ENCODE measurements around the gene ACAD10. TPM values are rescaled to one million over a fixed set of nuclear protein-coding genes. Genes with fewer than 3 reads are reported as not detected.
"Not testable (repeated sequence)": the region's sequence is repeated elsewhere in the genome, so short reads cannot be mapped to it uniquely, and the experiment has no call there.

The ACAD10 gene
- total RNA-seq, 1 donor from 2014 or later, result 30.8 TPM

- intact Hi-C loops (cut with DNase I), result no loop called here
- no peak for DNase-seq (ENCODE audit: low spot score)
Measured at GRCh38 chr12:111685322-111685810, 487 bp upstream of the ACAD10 start.

GRCh38 chr12:111686574-111687105 lies 787 bp downstream of the ACAD10 start:
- intact Hi-C loops (cut with DNase I), result loop anchor here (2.0 kb wide), 1 partner anchor 88 kb away; the partner anchor contains the start of gene ATXN2
- no peak for DNase-seq (ENCODE audit: low spot score)

GRCh38 chr12:111687255-111687654 lies 1.4 kb downstream of the ACAD10 start:
- intact Hi-C loops (cut with DNase I), result loop anchor here (2.0 kb wide), 1 partner anchor 88 kb away; the partner anchor contains the start of gene ATXN2
- no peak for DNase-seq (ENCODE audit: low spot score)

GRCh38 chr12:111687952-111688351 lies 2.1 kb downstream of the ACAD10 start:
- no peak for DNase-seq (ENCODE audit: low spot score)
- intact Hi-C loops (cut with DNase I), result loop anchor here (2.0 kb wide), 1 partner anchor 89 kb away; the partner anchor contains the start of gene ATXN2

GRCh38 chr12:111691262-111691661 lies 5.4 kb downstream of the ACAD10 start:
- intact Hi-C loops (cut with DNase I), result no loop called here
- DNase-seq (ENCODE audit: low spot score), result no peak

DNA sequence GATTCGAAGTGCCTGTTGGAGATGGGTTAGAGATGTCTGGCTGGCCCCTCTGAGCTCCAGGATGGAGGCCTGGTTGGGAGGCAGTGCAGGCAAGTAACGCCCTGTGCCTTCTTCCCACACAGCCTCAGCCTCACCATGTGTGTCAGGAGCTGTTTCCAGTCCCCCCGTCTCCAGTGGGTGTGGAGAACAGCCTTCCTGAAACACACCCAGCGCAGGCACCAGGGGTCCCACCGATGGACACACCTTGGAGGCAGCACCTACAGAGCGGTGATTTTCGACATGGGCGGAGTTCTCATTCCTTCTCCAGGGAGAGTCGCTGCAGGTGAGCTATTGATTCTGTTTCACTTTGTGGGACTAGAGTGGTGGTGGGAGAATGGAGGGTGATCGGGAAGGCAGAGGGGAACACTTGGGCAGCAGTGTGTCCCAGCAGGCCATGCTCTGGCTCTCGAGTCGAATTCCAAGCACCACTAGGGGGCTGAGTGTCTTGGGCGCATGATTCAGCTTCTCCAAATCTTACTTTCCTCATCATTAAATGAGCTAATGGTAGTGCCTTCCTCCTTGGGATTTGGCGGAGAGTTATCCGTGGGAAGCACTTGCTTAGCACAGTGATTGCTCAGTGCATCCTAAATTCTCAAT lies 6.8 kb downstream of the ACAD10 start:
- intact Hi-C loops (cut with DNase I), result no loop called here
- no peak for DNase-seq (ENCODE audit: low spot score)

DNA sequence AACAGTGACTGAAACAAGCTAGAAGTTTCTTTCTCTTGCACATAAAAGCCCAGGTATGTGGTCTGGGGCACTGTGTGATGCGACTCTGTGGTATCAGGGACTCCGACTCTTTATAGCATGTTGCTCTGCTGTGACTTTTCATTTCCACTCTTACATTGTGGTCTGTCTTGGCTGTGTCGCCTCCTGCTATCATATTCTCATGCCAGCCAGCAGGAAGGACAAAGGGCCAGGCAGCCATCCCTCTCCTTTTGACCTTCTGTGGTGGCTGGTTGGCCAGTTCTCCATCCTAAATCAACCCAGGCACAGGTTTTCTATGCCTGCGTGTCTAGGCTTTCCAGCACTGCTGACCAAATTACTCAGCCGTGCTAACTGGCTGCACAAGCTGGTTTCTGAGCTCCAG lies 8.0 kb downstream of the ACAD10 start:
- intact Hi-C loops (cut with DNase I), result no loop called here
- no peak for DNase-seq (ENCODE audit: low spot score)

DNA sequence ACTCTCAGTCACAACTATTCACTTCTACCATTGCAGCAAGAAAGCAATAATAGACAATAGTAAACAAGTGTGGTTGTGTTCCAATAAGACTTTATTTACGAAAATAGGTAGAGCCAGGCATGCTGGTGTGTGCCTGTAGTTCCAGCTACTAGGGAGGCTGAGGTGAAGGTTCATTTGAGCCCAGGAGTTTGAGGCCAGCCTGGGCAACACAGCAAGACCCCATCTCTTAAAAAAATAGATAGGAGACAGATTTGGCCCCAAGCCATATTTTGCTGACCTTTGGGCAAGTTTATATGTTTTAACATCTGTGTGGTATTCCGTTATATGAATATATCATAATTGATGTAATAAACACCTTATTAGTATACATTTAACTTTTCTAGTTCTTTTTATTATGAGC lies 14.1 kb downstream of the ACAD10 start:
- intact Hi-C loops (cut with DNase I), result no loop called here
- DNase-seq (ENCODE audit: low spot score), result no peak

DNA sequence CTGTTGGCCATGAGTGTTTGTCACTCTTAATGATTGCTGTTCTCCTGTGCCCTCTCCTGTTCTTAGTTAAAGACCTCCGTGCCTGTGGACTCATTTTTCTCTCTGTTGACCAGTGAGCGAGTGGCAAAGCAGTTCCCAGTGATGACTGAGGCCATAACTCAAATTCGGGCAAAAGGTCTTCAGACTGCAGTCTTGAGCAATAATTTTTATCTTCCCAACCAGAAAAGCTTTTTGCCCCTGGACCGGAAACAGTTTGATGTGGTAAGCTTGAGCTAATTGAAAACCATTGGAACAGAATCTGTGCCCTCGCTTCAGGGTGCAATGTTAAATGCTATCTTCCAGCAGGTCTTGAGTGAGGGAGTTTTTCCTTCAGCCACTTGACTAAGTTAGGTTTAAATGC lies 19.8 kb downstream of the ACAD10 start:
- no peak for DNase-seq (ENCODE audit: low spot score)
- intact Hi-C loops (cut with DNase I), result no loop called here

DNA sequence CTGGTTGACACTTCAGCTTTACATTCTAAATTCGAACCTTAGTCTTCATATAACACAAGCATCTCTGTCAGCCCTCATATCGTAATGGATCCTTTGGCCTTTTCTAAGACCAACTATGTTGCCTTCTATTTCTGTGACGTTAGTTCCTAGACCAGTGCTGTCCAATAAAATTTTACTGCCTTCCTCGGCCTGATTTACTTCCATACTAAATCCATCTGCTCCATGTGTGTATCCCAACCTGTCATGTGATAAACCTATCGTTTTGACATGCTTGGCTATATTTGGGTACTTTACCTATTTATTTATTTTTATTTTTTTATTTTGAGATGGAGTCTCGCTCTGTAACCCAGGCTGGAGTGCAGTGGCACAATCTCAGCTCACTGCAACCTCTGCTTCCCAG lies 20.3 kb downstream of the ACAD10 start:
- intact Hi-C loops (cut with DNase I), result no loop called here
- no peak for DNase-seq (ENCODE audit: low spot score)

DNA sequence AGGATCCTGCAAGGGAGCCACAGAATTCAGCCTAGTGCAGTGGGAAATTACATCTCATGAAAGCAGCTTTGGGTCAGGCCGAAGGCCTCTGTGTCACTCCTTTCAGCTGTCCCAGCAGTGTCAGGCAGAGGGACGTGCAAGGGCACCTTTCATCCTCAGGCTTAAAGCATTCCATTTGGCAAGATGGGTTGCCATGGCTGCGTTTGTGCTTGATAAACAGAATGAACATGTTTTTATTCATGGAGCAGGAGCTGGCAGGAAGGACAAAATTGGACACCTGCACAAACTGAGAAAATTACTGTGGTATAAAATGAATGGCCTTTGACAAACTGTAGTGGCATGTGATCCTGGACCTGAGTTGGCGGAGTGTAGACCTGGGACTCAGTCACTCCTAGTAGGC lies 29.4 kb downstream of the ACAD10 start:
- intact Hi-C loops (cut with DNase I), result no loop called here

GRCh38 chr12:111719316-111719715 lies 33.5 kb downstream of the ACAD10 start:
- DNase-seq (ENCODE audit: low spot score); intact Hi-C loops (cut with DNase I): not testable (repeated sequence)

More for the DNA sequence above, 29.4 kb downstream of the ACAD10 start:
- DNase-seq (ENCODE audit: low spot score), result no peak

- no peak for DNase-seq (ENCODE audit: low spot score)
- intact Hi-C loops (cut with DNase I), result no loop called here
Measured at GRCh38 chr12:111720457-111720856, 34.6 kb downstream of the ACAD10 start.

DNA sequence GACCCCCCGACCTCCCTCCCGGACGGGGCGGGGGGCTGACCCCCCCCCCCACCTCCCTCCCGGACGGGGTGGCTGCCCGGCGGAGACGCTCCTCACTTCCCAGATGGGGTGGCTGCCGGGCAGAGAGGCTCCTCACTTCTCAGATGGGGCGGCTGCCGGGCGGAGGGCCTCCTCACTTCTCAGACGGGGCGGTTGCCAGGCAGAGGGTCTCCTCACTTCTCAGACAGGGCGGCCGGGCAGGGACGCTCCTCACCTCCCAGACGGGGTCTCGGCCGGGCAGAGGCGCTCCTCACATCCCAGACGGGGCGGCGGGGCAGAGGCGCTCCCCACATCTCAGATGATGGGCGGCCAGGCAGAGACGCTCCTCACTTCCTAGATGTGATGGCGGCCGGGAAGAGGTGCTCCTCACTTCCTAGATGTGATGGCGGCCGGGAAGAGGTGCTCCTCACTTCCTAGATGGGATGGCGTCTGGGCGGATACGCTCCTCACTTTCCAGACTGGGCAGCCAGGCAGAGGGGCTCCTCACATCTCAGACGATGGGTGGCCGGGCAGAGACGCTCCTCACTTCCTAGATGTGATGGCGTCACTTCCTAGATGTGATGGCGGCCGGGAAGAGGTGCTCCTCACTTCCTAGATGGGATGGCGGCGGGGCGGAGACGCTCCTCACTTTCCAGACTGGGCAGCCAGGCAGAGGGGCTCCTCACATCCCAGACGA lies 38.0 kb downstream of the ACAD10 start:
- DNase-seq (ENCODE audit: low spot score); intact Hi-C loops (cut with DNase I): not testable (repeated sequence)

DNA sequence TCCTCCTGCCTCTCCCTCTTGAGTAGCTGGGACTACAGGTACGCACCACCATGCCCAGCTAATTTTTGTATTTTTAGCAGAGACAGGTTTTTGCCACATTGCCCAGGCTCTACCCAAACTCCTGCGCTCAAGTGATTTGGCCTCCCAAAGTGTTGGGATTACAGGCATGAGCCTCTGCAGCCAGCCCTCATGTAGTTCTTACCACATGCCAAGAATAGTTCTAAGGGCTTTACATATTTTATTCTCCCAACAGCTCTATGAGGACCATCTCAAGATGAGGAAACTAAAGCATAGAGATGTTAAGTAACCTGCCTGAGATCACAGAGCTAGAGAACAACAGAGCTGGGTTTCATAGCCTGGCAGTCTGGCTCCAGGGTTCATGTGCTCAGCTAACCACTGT lies 42.9 kb downstream of the ACAD10 start:
- intact Hi-C loops (cut with DNase I), result no loop called here
- DNase-seq (ENCODE audit: low spot score), result no peak

- no peak for DNase-seq (ENCODE audit: low spot score)
- intact Hi-C loops (cut with DNase I), result no loop called here
Measured at GRCh38 chr12:111730420-111730819, 44.6 kb downstream of the ACAD10 start.

DNA sequence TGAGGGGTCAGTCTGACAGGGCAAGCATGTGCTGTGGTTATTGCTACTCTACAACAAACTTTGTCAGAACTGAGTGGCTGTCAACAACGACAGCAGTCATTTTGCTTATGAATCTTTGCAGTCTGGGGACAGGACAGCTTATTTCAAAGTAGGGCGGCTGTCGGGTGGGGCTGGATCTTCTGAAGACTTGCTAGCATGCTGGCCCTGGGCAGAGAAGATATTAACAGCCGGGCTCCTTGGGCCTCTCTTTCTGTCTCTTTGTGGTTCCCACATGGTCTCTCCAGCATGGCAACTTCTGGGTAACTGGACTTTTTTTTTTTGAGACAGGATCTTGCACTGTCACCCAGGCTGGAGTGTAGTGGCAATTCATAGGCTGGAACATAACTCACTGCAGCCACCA lies 46.9 kb downstream of the ACAD10 start:
- DNase-seq (ENCODE audit: low spot score), result no peak
- intact Hi-C loops (cut with DNase I), result no loop called here

DNA sequence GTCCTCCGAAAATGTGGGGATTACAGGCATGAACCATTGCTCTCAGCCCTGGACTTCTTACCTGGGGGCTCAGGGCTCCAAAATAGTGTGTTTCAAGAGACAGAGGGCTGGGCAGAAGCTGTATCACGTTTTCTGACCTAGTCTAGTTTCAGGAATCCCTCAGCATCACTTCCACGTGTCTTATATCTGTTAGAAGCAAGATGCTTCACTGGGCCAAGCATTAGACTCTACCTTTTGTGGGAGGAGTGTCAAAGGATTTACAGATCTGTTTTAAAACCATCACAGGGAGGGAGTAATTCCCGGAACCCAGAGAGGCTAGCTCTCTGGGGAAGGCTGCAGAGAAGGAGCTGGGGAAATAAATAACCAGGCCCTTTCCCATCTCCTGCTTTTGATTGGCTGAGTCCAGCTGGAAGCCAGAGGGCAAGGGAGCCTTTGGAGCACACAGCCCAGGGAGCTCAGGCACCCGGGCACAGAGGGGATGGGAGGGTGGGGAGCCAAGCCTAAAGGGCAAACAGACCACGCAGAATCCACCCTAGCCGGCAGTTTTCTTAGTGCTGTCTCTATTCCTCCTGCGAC lies 47.6 kb downstream of the ACAD10 start:
- intact Hi-C loops (cut with DNase I), result no loop called here
- no peak for DNase-seq (ENCODE audit: low spot score)

- DNase-seq (ENCODE audit: low spot score); intact Hi-C loops (cut with DNase I): not testable (repeated sequence)
Measured at GRCh38 chr12:111739524-111739923, 53.7 kb downstream of the ACAD10 start.

- DNase-seq (ENCODE audit: low spot score), result no peak
- intact Hi-C loops (cut with DNase I), result no loop called here
Measured at GRCh38 chr12:111741235-111741812, 55.5 kb downstream of the ACAD10 start.

All from cardiac septum (tissue), 1 donor.